Astrocyte of the cerebellum (primary cell): ENCODE measurements around the gene TNS1.

Experiments used
- DNase-seq: peaks from one replicate; pipeline ENCODE4 v3.0.0-alpha.2; 2011; ENCODE audit warnings: low read depth
- H3K4me3 ChIP-seq: 2 replicates; pipeline ENCODE4 v1.5.1; 2011; ENCODE audit warnings: mild to moderate bottlenecking, low read depth, low read length, moderate library complexity
- in situ Hi-C: cut with HindIII; loops from 2 replicates; pipeline ENCODE4 v1.10.0; 2017; ENCODE audit warnings: low sequenced_read_pairs
- TF ChIP-seq, protein P1 (sequence below): IDR thresholded peaks from 2 replicates; pipeline ENCODE4 v1.5.1; 2012; ENCODE audit warnings: low read length, low read depth, moderate library complexity, mild to moderate bottlenecking; ENCODE audit errors: missing control alignments

The TNS1 gene

DNA sequence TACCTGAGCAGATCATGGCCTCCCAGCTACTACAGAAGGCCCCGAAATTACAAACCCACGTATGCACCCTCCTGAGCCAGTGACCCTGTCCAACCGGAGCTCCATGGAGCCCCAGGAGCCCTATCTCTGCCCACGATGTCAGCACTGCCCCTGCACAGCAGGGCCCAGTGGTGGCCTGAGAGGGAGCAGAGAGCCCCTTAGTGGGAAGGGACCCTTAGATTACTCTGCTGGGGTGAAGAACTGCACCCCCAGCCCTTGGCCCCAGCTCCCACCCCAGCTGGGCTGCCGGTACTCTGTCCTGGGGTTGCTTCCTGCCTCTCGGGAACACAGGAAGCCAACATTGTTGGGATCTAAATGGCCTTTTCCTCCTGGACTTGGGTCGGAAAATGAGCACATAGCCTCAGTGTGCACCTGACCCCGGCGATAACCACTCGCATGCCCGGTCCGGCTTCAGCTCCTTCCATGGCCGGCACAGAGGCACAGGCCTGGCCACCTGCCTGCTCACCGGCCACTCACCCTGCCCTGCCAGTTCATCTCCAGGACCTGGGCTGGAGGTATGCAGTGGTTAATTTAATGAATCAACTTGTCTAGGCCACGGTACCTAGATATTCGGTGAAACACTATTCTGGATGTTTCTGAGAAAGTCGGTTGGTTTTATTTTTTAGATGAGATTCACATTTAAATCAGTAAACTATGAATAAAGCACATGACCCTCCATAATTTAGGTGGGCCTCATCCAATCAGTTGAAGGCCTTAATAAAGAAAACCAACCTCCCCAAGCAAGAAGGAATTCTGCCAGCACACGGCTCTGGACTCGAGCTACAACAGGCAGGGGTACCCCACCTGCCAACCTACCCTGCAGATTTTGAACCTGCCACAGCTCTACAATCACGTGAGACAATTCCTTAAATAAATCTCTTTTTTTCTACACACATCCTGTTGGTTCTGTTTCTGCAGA is 19.2 kb downstream of the TNS1 start:
- H3K4me3 ChIP-seq: no peak overlapping the region
- TF ChIP-seq, protein P1, sequence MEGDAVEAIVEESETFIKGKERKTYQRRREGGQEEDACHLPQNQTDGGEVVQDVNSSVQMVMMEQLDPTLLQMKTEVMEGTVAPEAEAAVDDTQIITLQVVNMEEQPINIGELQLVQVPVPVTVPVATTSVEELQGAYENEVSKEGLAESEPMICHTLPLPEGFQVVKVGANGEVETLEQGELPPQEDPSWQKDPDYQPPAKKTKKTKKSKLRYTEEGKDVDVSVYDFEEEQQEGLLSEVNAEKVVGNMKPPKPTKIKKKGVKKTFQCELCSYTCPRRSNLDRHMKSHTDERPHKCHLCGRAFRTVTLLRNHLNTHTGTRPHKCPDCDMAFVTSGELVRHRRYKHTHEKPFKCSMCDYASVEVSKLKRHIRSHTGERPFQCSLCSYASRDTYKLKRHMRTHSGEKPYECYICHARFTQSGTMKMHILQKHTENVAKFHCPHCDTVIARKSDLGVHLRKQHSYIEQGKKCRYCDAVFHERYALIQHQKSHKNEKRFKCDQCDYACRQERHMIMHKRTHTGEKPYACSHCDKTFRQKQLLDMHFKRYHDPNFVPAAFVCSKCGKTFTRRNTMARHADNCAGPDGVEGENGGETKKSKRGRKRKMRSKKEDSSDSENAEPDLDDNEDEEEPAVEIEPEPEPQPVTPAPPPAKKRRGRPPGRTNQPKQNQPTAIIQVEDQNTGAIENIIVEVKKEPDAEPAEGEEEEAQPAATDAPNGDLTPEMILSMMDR: no peak
- in situ Hi-C loops: loop anchor here (5.0 kb wide), 1 partner anchor 176 kb away; no protein-coding TSS in a partner anchor
- no peak for DNase-seq

DNA sequence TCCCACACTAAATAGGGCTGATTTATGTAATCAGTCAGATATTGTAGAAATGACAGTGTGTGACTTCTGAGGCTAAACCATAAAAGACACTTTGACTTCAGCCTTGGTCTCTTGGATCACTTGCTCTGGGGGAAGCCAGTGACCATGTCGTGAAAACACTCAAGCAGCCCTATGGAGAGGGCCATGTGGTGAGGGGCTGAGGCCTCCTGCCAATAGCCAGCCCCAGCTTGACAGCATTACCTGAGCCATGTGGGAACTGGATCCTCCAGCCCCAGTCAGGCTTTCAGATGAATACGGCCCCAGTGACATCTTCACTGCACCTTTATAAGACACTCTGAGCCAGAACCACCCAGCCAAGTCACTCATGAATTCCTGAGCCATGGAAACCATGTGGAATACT is 20.8 kb downstream of the TNS1 start:
- DNase-seq: no peak
- TF ChIP-seq, protein P1: no peak
- no peak overlapping the region for H3K4me3 ChIP-seq
- in situ Hi-C loops: loop anchor here (5.0 kb wide), 1 partner anchor 175 kb away; no protein-coding TSS in a partner anchor

DNA sequence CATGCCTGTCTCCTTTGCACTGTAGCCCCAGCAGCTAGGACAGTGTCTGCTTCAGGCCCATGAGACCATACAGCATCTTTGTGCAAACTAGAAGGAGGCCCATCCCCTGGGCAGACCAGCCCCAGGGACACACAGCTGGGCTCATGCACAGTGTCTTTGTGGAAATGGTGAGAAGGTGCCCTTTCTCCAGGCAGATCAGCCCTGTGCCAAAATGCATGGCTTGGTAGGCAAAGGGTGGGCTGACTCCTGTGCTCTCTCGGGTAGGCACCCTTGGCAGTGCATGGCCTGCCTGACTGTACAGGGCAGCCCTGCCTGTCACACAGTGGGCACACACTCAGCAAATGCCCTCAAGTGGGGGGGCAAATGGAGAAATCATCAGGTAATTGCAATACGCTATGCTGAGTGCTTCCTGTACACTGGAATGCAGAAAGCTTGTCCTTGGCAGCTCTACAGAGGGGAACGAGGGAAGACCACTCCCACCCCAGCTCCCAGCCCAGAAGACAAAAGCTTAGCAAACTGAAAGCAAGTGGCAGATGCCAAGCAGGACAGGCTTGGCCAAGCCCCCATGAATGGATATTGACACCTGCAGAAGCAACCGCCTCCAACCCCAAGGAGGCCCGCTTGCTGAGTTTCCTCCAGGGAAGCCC is 21.6 kb downstream of the TNS1 start:
- DNase-seq: no peak
- H3K4me3 ChIP-seq: no peak overlapping the region
- TF ChIP-seq, protein P1: no peak
- in situ Hi-C loops: loop anchor here (5.0 kb wide), 1 partner anchor 174 kb away; no protein-coding TSS in a partner anchor

DNA sequence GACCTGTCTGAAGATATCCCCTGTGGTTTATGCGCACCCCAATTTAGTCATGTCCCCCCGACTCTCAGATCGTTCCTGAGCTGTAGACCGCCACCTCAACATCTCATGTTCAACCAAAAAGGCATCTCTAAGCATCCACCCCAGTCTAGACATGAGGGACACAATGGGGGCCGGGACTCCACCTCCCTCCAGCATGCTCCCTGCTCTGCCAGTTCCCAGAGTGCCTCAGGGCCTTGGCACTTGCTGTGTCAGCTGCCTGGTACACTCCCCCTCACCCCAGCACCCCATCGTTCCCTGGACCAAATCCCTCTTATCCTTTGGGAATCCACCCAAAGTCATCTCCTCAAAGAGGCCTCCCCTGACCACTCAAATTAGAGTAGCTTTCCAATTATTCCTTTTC is 22.2 kb downstream of the TNS1 start:
- in situ Hi-C loops: loop anchor here (5.0 kb wide), 1 partner anchor 173 kb away; no protein-coding TSS in a partner anchor
- no peak for DNase-seq
- TF ChIP-seq, protein P1: no peak
- no peak overlapping the region for H3K4me3 ChIP-seq

DNA sequence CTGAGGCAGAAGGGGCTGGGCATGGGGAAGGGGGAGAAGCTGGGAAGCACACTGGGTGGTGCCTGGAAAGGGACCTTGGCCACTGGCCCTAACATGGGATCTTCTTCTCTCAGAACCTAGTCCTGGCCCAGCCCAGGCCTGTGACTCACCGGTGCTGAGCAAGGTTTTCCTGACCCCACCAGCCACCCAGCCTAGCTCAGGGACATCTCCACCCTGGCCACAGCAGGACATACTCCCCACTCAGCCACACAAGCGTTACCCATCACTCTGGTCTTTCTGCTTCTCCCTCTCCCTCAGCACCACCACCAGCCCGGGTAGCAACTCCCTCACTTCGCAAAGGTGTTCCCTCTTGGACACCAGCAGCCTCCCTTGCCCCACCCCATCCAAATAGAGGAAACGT is 22.8 kb downstream of the TNS1 start:
- no peak for DNase-seq
- TF ChIP-seq, protein P1: no peak
- in situ Hi-C loops: loop anchor here (5.0 kb wide), 1 partner anchor 173 kb away; no protein-coding TSS in a partner anchor
- no peak overlapping the region for H3K4me3 ChIP-seq

DNA sequence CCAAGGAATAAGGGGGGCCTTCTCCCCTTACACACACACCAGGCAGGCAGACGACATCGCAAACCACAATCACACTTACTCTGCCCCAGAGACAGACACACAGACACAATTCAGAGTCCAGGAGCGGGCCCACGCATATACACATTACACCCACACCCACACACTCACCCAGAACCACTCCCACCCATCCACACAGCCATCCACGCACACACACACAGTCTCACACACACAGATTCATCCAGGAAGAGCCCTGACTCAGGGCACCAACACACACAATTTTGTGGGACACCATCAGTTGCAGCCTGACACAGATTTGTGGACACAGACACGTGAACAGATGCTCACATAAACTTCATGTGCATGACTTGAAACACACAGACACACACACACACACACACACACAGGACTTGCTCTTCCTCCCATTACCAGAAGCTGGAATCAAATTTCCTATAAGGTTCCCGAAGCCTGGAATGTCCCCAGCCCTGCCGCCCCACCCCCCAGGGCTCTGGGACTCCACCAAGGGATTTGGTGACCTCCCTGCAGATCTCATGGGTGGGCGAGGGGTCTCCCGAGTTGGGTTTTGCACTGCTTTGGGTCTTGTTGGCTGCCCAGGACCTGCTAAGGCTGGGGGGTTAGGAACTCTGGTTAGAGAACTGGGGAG is 23.5 kb downstream of the TNS1 start:
- peak overlapping the region; percentile 54 for H3K4me3 ChIP-seq
- in situ Hi-C loops: no loop called here
- TF ChIP-seq, protein P1: no peak
- no peak for DNase-seq
